Neuronal stem cell (in vitro differentiated cells): ENCODE results near the gene TMEM229A.
"Not testable (repeated sequence)": the region's sequence is repeated elsewhere in the genome, so short reads cannot be mapped to it uniquely, and the experiment has no call there.

Experiments used
- DNase-seq: peaks from one replicate; pipeline ENCODE4 v3.0.0-alpha.2; 2013; ENCODE audit warnings: low spot score
- H2AFZ ChIP-seq: one replicate; pipeline ENCODE4 v1.6.1; 2013; ENCODE audit warnings: mild to moderate bottlenecking, low read length, inconsistent platforms
- H2AK5ac ChIP-seq: 2 replicates; pipeline ENCODE4 v1.6.1; 2013; ENCODE audit warnings: low read depth, mild to moderate bottlenecking, inconsistent platforms, low read length, moderate library complexity, mixed read lengths
- H2BK120ac ChIP-seq: 2 replicates; pipeline ENCODE4 v1.6.1; 2013; ENCODE audit warnings: low read depth, mild to moderate bottlenecking, inconsistent platforms, low read length, moderate library complexity, mixed read lengths
- H2BK12ac ChIP-seq: one replicate; pipeline ENCODE4 v1.6.1; 2013; ENCODE audit warnings: low read length, inconsistent platforms
- H2BK15ac ChIP-seq: 2 replicates; pipeline ENCODE4 v1.6.1; 2013; ENCODE audit warnings: mild to moderate bottlenecking, low read length, inconsistent platforms, mixed read lengths
- H2BK5ac ChIP-seq: one replicate; pipeline ENCODE4 v1.6.1; 2013; ENCODE audit warnings: inconsistent platforms, mild to moderate bottlenecking, low read length, moderate library complexity
- H3K14ac ChIP-seq: one replicate; pipeline ENCODE4 v1.6.1; 2013; ENCODE audit warnings: low read length, inconsistent platforms
- H3K18ac ChIP-seq: 2 replicates; pipeline ENCODE4 v1.6.1; 2013; ENCODE audit warnings: low read length, inconsistent platforms
- H3K23ac ChIP-seq: 2 replicates; pipeline ENCODE4 v1.6.1; 2013; ENCODE audit warnings: low read depth, mild to moderate bottlenecking, mixed read lengths, low read length, inconsistent platforms; ENCODE audit not compliant: poor library complexity
- H3K27ac ChIP-seq: replicated peaks from 3 replicates; pipeline ENCODE4 v1.5.1; 2013; ENCODE audit warnings: low read length, inconsistent platforms
- H3K27me3 ChIP-seq, 3 experiments: 2 replicates each; pipeline ENCODE4 v1.6.1; 2013; ENCODE audit warnings: low read length in 3 of 3, mild to moderate bottlenecking in 2 of 3, inconsistent platforms in 1 of 3, low read depth in 1 of 3, mixed read lengths in 1 of 3, moderate library complexity in 1 of 3; ENCODE audit not compliant: control insufficient read depth in 3 of 3, insufficient read depth in 3 of 3
- H3K36me3 ChIP-seq, 2 donors: replicated peaks in 1 of 2; 2 replicates each; pipeline ENCODE4 v1.6.1; 2013; ENCODE audit warnings: low read length in 2 of 2; ENCODE audit not compliant: control insufficient read depth in 2 of 2, insufficient read depth in 2 of 2
- H3K4ac ChIP-seq: 2 replicates; pipeline ENCODE4 v1.6.1; 2013; ENCODE audit warnings: inconsistent platforms, mild to moderate bottlenecking, low read length, moderate library complexity
- H3K4me1 ChIP-seq, 2 donors: 1 replicate in 1 of 2; 2 replicates in 1 of 2; pipeline ENCODE4 v1.6.1; 2013; ENCODE audit warnings: low read length in 2 of 2, low read depth in 1 of 2; ENCODE audit not compliant: control insufficient read depth in 2 of 2, insufficient read depth in 1 of 2
- H3K4me2 ChIP-seq: one replicate; pipeline ENCODE4 v1.6.1; 2013; ENCODE audit warnings: mild to moderate bottlenecking, low read length, inconsistent platforms; ENCODE audit not compliant: insufficient read depth, poor library complexity, severe bottlenecking
- H3K4me3 ChIP-seq, 2 donors: 2 replicates each; pipeline ENCODE4 v1.5.1; 2013; ENCODE audit warnings: low read length in 2 of 2, mild to moderate bottlenecking in 2 of 2, inconsistent platforms in 1 of 2, moderate library complexity in 1 of 2
- H3K79me1 ChIP-seq: one replicate; pipeline ENCODE4 v1.6.1; 2013; ENCODE audit warnings: low read depth, mild to moderate bottlenecking, inconsistent platforms, low read length, moderate library complexity
- H3K9ac ChIP-seq: one replicate; pipeline ENCODE4 v1.6.1; 2013; ENCODE audit warnings: mild to moderate bottlenecking, low read depth, low read length, inconsistent platforms; ENCODE audit not compliant: poor library complexity
- H3K9me3 ChIP-seq, 2 donors: replicated peaks in 1 of 2; 2 replicates each; pipeline versions ENCODE3 to v1.6.1; 2013; ENCODE audit warnings: low read length in 2 of 2, mild to moderate bottlenecking in 2 of 2, inconsistent platforms in 1 of 2, low read depth in 1 of 2, mixed read lengths in 1 of 2, moderate library complexity in 1 of 2; ENCODE audit not compliant: control insufficient read depth in 2 of 2, insufficient read depth in 1 of 2
- H4K8ac ChIP-seq: one replicate; pipeline ENCODE4 v1.6.1; 2013; ENCODE audit warnings: low read depth, mild to moderate bottlenecking, inconsistent platforms, low read length, moderate library complexity
- H4K91ac ChIP-seq: one replicate; pipeline ENCODE4 v1.6.1; 2013; ENCODE audit warnings: low read length, low read depth, mild to moderate bottlenecking, inconsistent platforms; ENCODE audit not compliant: poor library complexity
- WGBS, 2 donors: extraction: QIAGEN DNeasy Blood & Tissue Kit; methylation state at CpG; one replicate each; pipeline ENCODE4 v1.1.7; 2013; ENCODE audit warnings: missing lambda C conversion rate in 2 of 2, mixed read lengths in 1 of 2; ENCODE audit not compliant: insufficient read length in 2 of 2, insufficient replicate concordance in 1 of 2; ENCODE audit errors: extremely low coverage in 2 of 2; 5-methylcytosine and 5-hydroxymethylcytosine counted together

The TMEM229A gene

DNA sequence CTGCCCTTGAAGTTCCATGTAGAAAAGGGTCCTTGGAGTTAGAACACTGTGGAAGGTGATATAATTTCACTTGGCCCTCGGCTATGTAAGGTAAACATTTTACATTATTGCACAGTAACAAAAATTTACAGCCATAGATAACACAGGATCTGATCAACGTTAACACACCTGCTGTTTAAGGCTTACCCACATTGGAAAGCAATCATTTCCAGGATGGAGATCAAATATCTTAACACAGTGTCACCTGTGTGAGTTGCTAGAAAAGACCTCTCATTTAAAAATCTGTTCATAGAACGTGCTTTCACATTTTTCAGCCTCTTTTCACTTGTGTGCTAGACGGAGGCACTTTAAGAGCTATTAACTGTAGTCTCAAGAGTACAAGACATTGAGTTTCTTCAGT, 1.9 kb downstream of the TMEM229A start:
- no peaks in the 10 kb centered on the region for H3K9me3 ChIP-seq
- H4K8ac ChIP-seq: no peak overlapping the region
- no peak for DNase-seq
- peaks cover 2 to 4% of the 10 kb centered on the region in 2 donors for H3K4me1 ChIP-seq
- peaks cover 3 to 51% (median 27%) of the 10 kb centered on the region in 3 experiments for H3K27me3 ChIP-seq
- no peak overlapping the region for H3K23ac ChIP-seq
- H2BK15ac ChIP-seq: no peak overlapping the region
- no peaks in the 10 kb centered on the region for H3K36me3 ChIP-seq
- WGBS, 2 donors: no CpG with 5 or more reads among the region's 4 CpGs
- no peak overlapping the region for H2BK120ac ChIP-seq
- no peak overlapping the region for H2BK12ac ChIP-seq
- no peak overlapping the region for H4K91ac ChIP-seq
- no peak overlapping the region for H3K4ac ChIP-seq
- no peak overlapping the region for H3K4me3 ChIP-seq
- H2AFZ ChIP-seq: no peak overlapping the region
- no peak overlapping the region for H3K9ac ChIP-seq
- no peak overlapping the region for H3K14ac ChIP-seq
- no peak overlapping the region for H3K4me2 ChIP-seq
- H3K27ac ChIP-seq: no peak overlapping the region
- H2AK5ac ChIP-seq: no peak overlapping the region
- H2BK5ac ChIP-seq: no peak overlapping the region
- no peak overlapping the region for H3K18ac ChIP-seq
- H3K79me1 ChIP-seq: no peaks in the 10 kb centered on the region

GRCh38 chr7:124029396-124030188, 3.3 kb downstream of the TMEM229A start:
- DNase-seq: no peak
- Histone ChIP-seq H3K27me3 (peaks cover 3 to 39% (median 26%) of the 10 kb centered on the region in 3 experiments), H3K9ac (no peak overlapping the region), H3K4me1 (peaks cover 2 to 4% of the 10 kb centered on the region in 2 donors), H2AFZ (no peak overlapping the region), H2BK120ac (no peak overlapping the region), H2BK5ac (no peak overlapping the region), H3K4me2 (no peak overlapping the region), H2AK5ac (no peak overlapping the region), H3K4me3 (no peak overlapping the region), H2BK12ac (no peak overlapping the region), H3K27ac (no peak overlapping the region), H3K4ac (no peak overlapping the region), H3K36me3 (no peaks in the 10 kb centered on the region), H3K9me3 (no peaks in the 10 kb centered on the region), H3K79me1 (no peaks in the 10 kb centered on the region), H3K14ac (no peak overlapping the region), H3K18ac (no peak overlapping the region), H3K23ac (no peak overlapping the region), H4K8ac (no peak overlapping the region), H2BK15ac (no peak overlapping the region), H4K91ac (no peak overlapping the region)
- no CpG with 5 or more reads among the region's 4 CpGs for WGBS, 2 donors

DNA sequence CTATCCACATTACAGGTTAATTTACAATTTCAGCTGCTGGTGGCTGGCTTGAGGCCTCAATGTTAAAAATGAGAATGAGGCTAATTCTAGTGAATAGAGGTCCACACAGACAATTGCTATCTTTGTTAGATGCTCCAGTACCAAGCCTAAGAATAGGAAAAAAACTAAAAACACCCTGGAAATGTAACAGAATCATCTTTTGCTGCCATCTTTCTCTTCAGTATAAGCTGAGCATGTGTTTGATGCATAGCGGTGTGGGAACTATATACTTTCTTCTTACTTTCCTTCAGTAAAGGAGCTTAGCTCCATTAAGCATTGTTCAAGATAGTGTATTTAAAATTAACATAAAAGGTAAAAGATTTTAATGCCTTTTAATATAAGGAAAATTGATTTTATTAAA, 5.6 kb downstream of the TMEM229A start:
- Histone ChIP-seq H3K9me3 (no peaks in the 10 kb centered on the region), H2AFZ (no peak overlapping the region), H3K9ac (no peak overlapping the region), H3K79me1 (no peaks in the 10 kb centered on the region), H4K91ac (no peak overlapping the region), H3K27me3 (peaks cover 0 to 20% (median 10%) of the 10 kb centered on the region in 3 experiments), H2AK5ac (no peak overlapping the region), H2BK15ac (no peak overlapping the region), H3K14ac (no peak overlapping the region), H2BK12ac (no peak overlapping the region), H3K4me3 (no peak overlapping the region), H3K4ac (no peak overlapping the region), H3K27ac (no peak overlapping the region), H3K18ac (no peak overlapping the region), H2BK5ac (no peak overlapping the region), H4K8ac (no peak overlapping the region), H3K36me3 (no peaks in the 10 kb centered on the region), H2BK120ac (no peak overlapping the region), H3K4me1 (peaks cover 4 to 7% of the 10 kb centered on the region in 2 donors), H3K4me2 (no peak overlapping the region), H3K23ac (no peak overlapping the region)
- no peak for DNase-seq
- no CpG with 5 or more reads among the region's 1 CpG for WGBS, 2 donors

- H3K79me1 ChIP-seq, H4K8ac ChIP-seq, H3K4me2 ChIP-seq, H3K9me3 ChIP-seq, H2BK15ac ChIP-seq, H3K4ac ChIP-seq, H2BK120ac ChIP-seq, H3K27ac ChIP-seq, H3K23ac ChIP-seq, DNase-seq, H3K4me3 ChIP-seq, H2AFZ ChIP-seq, H4K91ac ChIP-seq, H2BK12ac ChIP-seq, H2AK5ac ChIP-seq, H3K36me3 ChIP-seq, H3K9ac ChIP-seq, H3K14ac ChIP-seq, H3K4me1 ChIP-seq, H2BK5ac ChIP-seq, H3K27me3 ChIP-seq, H3K18ac ChIP-seq: not testable (repeated sequence)
- WGBS, 2 donors: no CpG with 5 or more reads among the region's 3 CpGs
Observed at GRCh38 chr7:124024329-124024728, 8.5 kb downstream of the TMEM229A start.
